Caco-2 (cell line): ENCODE results near the gene GALNTL6. TPM values are rescaled to one million over a fixed set of nuclear protein-coding genes. Genes with fewer than 3 reads are reported as not detected.

Experiments used
- BruUV-seq: library from RNA; stranded (reverse); fragments of 400-500 nt; replicated peaks from 2 replicates; lab custom pipeline; 2021; lab: Mats Ljungman, UMichigan
- CTCF ChIA-PET: fragments of 300-600 bp; sonication (Branson Sonifier 250); formaldehyde crosslinking; loops from one replicate; lab custom pipeline; 2022; ENCODE audit warnings: antibody characterized with exemption; lab: Charles Lee
- POLR2A ChIA-PET: fragments of 300-600 bp; sonication (Branson Sonifier 250); formaldehyde crosslinking; loops from one replicate; lab custom pipeline; 2022; ENCODE audit warnings: antibody characterized with exemption; lab: Charles Lee
- DNase-seq, 2 experiments: peaks; one replicate each; pipeline versions ENCODE4 v3.0.0 to v3.0.0-alpha.2; 2020 to 2022
- H3K27me3 ChIP-seq: replicated peaks from 2 replicates; pipeline ENCODE4 v1.6.0; 2011; ENCODE audit warnings: low read length; ENCODE audit not compliant: control insufficient read depth, insufficient read depth
- H3K36me3 ChIP-seq: 2 replicates; pipeline ENCODE4 v1.5.1; 2011; ENCODE audit warnings: low read length; ENCODE audit not compliant: control insufficient read depth, insufficient read depth
- H3K4me1 ChIP-seq: fragments of 250-450 bp; sonication (Bioruptor Pico); 2 replicates; pipeline ENCODE4 v1.5.1; 2020; ENCODE audit warnings: mild to moderate bottlenecking
- H3K4me3 ChIP-seq: 2 replicates; pipeline ENCODE4 v1.5.1; 2011; ENCODE audit warnings: low read depth, mild to moderate bottlenecking, control low read depth, low read length
- H3K9me3 ChIP-seq: fragments of 250-450 bp; sonication (Bioruptor Pico); 2 replicates; pipeline ENCODE4 v1.5.1; 2020; ENCODE audit warnings: mild to moderate bottlenecking, moderate library complexity
- H3K27ac Mint-ChIP-seq: one replicate; pipeline ENCODE4 v1.8.0; 2022; ENCODE audit warnings: mixed read lengths; ENCODE audit not compliant: unreplicated experiment
- H3K27me3 Mint-ChIP-seq: one replicate; pipeline ENCODE4 v1.8.0; 2022; ENCODE audit warnings: mixed read lengths; ENCODE audit not compliant: insufficient read depth, unreplicated experiment
- H3K36me3 Mint-ChIP-seq: one replicate; pipeline ENCODE4 v1.8.0; 2022; ENCODE audit warnings: mild to moderate bottlenecking, mixed read lengths; ENCODE audit not compliant: insufficient read depth, unreplicated experiment
- H3K4me1 Mint-ChIP-seq: one replicate; pipeline ENCODE4 v1.8.0; 2022; ENCODE audit warnings: low read depth, mixed read lengths; ENCODE audit not compliant: unreplicated experiment
- H3K4me3 Mint-ChIP-seq: one replicate; pipeline ENCODE4 v1.8.0; 2022; ENCODE audit warnings: mild to moderate bottlenecking, moderate library complexity, mixed read lengths; ENCODE audit not compliant: unreplicated experiment
- H3K9me3 Mint-ChIP-seq: one replicate; pipeline ENCODE4 v1.8.0; 2022; ENCODE audit warnings: mixed read lengths; ENCODE audit not compliant: unreplicated experiment
- intact Hi-C: fragments of 100-400 bp; cut with micrococcal nuclease; formaldehyde crosslinking; loops from one replicate; pipeline ENCODE4 v1.10.0; 2022; ENCODE audit not compliant: unreplicated experiment
- total RNA-seq: library from RNA; stranded (reverse); gene quantifications from 2 replicates; pipeline ENCODE4 v1.2.3, GENCODE V29; 2022
- TF ChIP-seq, protein P1 (sequence below), 2 experiments: fragments of 200-600 bp in 1 of 2; IDR thresholded peaks; 1 replicate in 1 of 2; 2 replicates in 1 of 2; pipeline versions ENCODE4 v1.5.1 to v1.8.0; 2011 to 2022; ENCODE audit warnings: antibody characterized with exemption in 1 of 2, control low read depth in 1 of 2, inconsistent platforms in 1 of 2, low read depth in 1 of 2, low read length in 1 of 2, mild to moderate bottlenecking in 1 of 2, moderate library complexity in 1 of 2; ENCODE audit not compliant: insufficient read depth in 1 of 2, severe bottlenecking in 1 of 2, unreplicated experiment in 1 of 2

Gene GALNTL6
- total RNA-seq, 1 experiment from 2014 or later: not detected

DNA sequence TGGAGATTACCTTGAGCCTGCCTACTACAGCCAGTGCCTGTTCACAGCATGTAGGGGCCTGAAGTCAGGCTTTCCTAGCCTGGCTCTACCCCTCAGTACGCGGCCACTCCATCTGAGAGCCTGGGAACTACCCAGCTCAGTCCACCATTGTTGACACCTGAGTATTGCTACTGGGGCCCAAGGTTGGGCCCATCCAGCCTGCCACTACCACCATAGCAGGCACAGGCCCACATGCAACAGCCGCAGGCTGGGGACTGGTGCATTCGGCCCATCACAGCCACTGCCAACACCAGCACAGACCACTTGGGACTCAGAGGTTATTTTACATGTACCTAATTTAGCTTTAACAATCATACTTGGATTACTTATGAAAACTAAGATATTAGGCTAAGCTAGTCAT lies 314.0 kb downstream of the GALNTL6 start:
- Mint-ChIP-seq H3K9me3 (no peaks in the 10 kb centered on the region), H3K27ac (no peak overlapping the region)

DNA sequence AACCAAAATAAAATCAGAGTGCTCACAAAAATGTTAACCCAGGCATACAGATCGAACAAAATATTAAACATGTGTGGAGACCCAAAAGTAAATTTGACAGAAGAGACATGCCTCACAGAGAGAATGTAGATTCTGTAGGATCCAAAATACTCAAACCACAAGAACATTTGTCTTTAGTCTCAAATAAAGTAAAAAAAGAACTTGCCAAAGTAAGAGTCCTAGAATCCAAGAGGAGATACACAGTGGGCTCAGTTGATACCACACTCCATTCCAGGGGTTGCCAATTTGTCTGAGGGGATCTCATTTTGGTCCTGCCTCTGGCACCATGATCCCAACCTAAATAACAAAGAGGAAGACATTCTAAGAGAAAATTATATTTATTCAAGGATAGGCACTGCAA lies 316.4 kb downstream of the GALNTL6 start:
- Mint-ChIP-seq H3K4me1 (no peaks in the 10 kb centered on the region), H3K27me3 (no peaks in the 10 kb centered on the region), H3K9me3 (no peaks in the 10 kb centered on the region), H3K4me3 (no peak overlapping the region), H3K27ac (no peak overlapping the region), H3K36me3 (no peaks in the 10 kb centered on the region)
- Histone ChIP-seq H3K4me3 (no peak overlapping the region), H3K27me3 (no peaks in the 10 kb centered on the region), H3K4me1 (no peaks in the 10 kb centered on the region), H3K9me3 (no peaks in the 10 kb centered on the region), H3K36me3 (no peaks in the 10 kb centered on the region)
- no TSS peak for BruUV-seq
- intact Hi-C loops: no loop called here
- TF ChIP-seq, protein P1, sequence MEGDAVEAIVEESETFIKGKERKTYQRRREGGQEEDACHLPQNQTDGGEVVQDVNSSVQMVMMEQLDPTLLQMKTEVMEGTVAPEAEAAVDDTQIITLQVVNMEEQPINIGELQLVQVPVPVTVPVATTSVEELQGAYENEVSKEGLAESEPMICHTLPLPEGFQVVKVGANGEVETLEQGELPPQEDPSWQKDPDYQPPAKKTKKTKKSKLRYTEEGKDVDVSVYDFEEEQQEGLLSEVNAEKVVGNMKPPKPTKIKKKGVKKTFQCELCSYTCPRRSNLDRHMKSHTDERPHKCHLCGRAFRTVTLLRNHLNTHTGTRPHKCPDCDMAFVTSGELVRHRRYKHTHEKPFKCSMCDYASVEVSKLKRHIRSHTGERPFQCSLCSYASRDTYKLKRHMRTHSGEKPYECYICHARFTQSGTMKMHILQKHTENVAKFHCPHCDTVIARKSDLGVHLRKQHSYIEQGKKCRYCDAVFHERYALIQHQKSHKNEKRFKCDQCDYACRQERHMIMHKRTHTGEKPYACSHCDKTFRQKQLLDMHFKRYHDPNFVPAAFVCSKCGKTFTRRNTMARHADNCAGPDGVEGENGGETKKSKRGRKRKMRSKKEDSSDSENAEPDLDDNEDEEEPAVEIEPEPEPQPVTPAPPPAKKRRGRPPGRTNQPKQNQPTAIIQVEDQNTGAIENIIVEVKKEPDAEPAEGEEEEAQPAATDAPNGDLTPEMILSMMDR (IDR thresholded peaks at IDR 0.05; ENCODE audit: insufficient read depth in 1 of 2, low read depth in 1 of 2, low read length in 1 of 2, severe bottlenecking in 1 of 2, unreplicated experiment in 1 of 2): no peak
- CTCF ChIA-PET: no interaction called here
- no peak for DNase-seq
- POLR2A ChIA-PET: no interaction called here

More for the DNA sequence above, 314.0 kb downstream of the GALNTL6 start:
- no peak overlapping the region for H3K4me3 ChIP-seq
- no peaks in the 10 kb centered on the region for H3K27me3 Mint-ChIP-seq
- no peaks in the 10 kb centered on the region for H3K36me3 ChIP-seq
- H3K9me3 ChIP-seq: no peaks in the 10 kb centered on the region
- no peak overlapping the region for H3K4me3 Mint-ChIP-seq
- H3K4me1 ChIP-seq: no peaks in the 10 kb centered on the region
- ChIA-PET CTCF (no interaction called here), POLR2A (no interaction called here)
- TF ChIP-seq, protein P1 (IDR thresholded peaks at IDR 0.05; ENCODE audit: insufficient read depth in 1 of 2, low read depth in 1 of 2, low read length in 1 of 2, severe bottlenecking in 1 of 2, unreplicated experiment in 1 of 2): no peak
- H3K4me1 Mint-ChIP-seq: no peaks in the 10 kb centered on the region
- intact Hi-C loops: no loop called here
- H3K36me3 Mint-ChIP-seq: no peaks in the 10 kb centered on the region
- no TSS peak for BruUV-seq
- no peak for DNase-seq
- no peaks in the 10 kb centered on the region for H3K27me3 ChIP-seq

DNA sequence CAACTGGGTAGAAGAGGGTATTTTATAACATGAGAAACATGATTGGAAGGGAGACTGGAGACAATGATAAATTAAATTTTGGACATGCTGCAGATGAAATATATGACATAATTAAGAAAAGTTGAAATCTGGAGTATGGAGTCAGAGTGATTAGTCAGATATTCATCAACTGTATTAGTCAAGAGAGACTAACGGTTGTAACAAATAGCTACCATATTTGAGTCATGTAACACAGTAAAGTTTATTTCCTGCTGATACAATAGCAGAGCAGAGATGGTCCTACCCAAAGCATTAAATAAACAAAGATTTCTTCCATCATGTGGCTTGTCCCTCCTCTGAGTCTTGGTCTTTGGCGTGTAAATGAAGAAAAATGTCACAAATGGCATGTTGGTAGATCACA lies 321.3 kb downstream of the GALNTL6 start:
- TF ChIP-seq, protein P1 (IDR thresholded peaks at IDR 0.05; ENCODE audit: insufficient read depth in 1 of 2, low read depth in 1 of 2, low read length in 1 of 2, severe bottlenecking in 1 of 2, unreplicated experiment in 1 of 2): no peak
- intact Hi-C loops: no loop called here
- H3K36me3 ChIP-seq: no peaks in the 10 kb centered on the region
- Mint-ChIP-seq H3K27ac (no peak overlapping the region), H3K36me3 (no peaks in the 10 kb centered on the region), H3K27me3 (no peaks in the 10 kb centered on the region), H3K9me3 (no peaks in the 10 kb centered on the region), H3K4me1 (no peaks in the 10 kb centered on the region), H3K4me3 (no peak overlapping the region)
- H3K9me3 ChIP-seq: no peaks in the 10 kb centered on the region; the same call in 1 of the 2 replicates
- ChIA-PET POLR2A (no interaction called here), CTCF (no interaction called here)
- BruUV-seq: no TSS peak
- H3K4me1 ChIP-seq: no peaks in the 10 kb centered on the region
- H3K27me3 ChIP-seq: no peaks in the 10 kb centered on the region
- no peak for DNase-seq
- no peak overlapping the region for H3K4me3 ChIP-seq
